SK-N-MC (cell line): Measurements from ENCODE around the gene SLC4A4.

Source experiments
- EZH2 ChIP-seq: fragments of 200-600 bp; sonication (generic); IDR thresholded peaks from one replicate; pipeline ENCODE4 v1.6.1; 2017; ENCODE audit warnings: antibody characterized with exemption
- FOXP2 ChIP-seq: optimal IDR thresholded peaks from 2 replicates; pipeline ENCODE3; 2011; ENCODE audit warnings: mild to moderate bottlenecking, moderate library complexity; ENCODE audit not compliant: insufficient read depth; ENCODE audit errors: extremely low read length, control extremely low read depth
- POLR2AphosphoS5 ChIP-seq: IDR thresholded peaks from 2 replicates; pipeline ENCODE4 v1.6.1; 2012; ENCODE audit warnings: mild to moderate bottlenecking, low read depth, low read length, borderline replicate concordance

DNA sequence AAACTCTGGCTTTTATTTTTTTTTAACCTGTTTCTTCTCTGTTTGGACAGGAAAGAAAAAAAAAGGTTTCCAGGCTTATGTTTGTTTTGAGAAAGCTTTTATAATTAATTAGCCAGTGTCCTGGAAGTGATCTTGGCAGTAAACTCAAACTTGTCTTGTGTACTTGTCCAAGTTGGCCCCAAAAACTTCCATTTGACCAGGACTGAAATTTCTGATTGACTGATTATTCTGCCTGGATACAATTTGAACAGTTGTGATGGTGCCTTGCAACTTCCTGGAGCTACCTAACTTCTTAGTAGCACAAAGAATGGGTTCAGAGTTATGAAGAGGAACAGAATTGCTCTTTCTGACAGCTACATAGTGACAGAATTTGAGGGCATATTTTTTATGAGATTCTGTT lies 62.0 kb downstream of the SLC4A4 start:
- TF ChIP-seq EZH2 (no peak), POLR2AphosphoS5 (no peak), FOXP2 (no peak)
